B cell (primary cell): ENCODE data around the gene RASSF3. TPM values are rescaled to one million over a fixed set of nuclear protein-coding genes. Genes with fewer than 3 reads are reported as not detected.
A peak's percentile ranks its signal among the peaks of the same experiment; 100 is the strongest.

Experiments
- ATAC-seq: fragments of 200-7000 bp; cut with Tn5 transposase; one replicate; pipeline ENCODE4 v1.10.0; 2021; ENCODE audit warnings: low read depth, mild to moderate bottlenecking, moderate number of reproducible peaks, moderate library complexity
- CTCF ChIA-PET: fragments of 350-600 bp; sonication (Branson Sonifier 250); formaldehyde crosslinking; loops from one replicate; lab custom pipeline; 2021; ENCODE audit warnings: antibody characterized with exemption, inconsistent platforms; lab: Charles Lee
- POLR2A ChIA-PET: fragments of 350-600 bp; sonication (Branson Sonifier 250); formaldehyde crosslinking; loops from one replicate; lab custom pipeline; 2021; ENCODE audit warnings: antibody characterized with exemption; lab: Charles Lee
- DNase-seq: peaks from one replicate; pipeline ENCODE4 v3.0.0; 2013
- H2AFZ ChIP-seq: 2 replicates; pipeline ENCODE4 v1.6.1; 2012; ENCODE audit warnings: mild to moderate bottlenecking, low read depth, low read length; ENCODE audit not compliant: insufficient read depth, poor library complexity, severe bottlenecking
- H3K27ac ChIP-seq, 2 donors: 1 replicate in 1 of 2; 2 replicates in 1 of 2; pipeline ENCODE4 v1.5.1; 2012 to 2013; ENCODE audit warnings: low read length in 2 of 2, mild to moderate bottlenecking in 2 of 2, moderate library complexity in 1 of 2
- H3K27me3 ChIP-seq, 4 experiments: fragments of 200-600 bp in 1 of 4; sonication (generic) in 1 of 4; replicated peaks in 1 of 4; 1 replicate in 2 of 4; 2 replicates in 2 of 4; pipeline versions ENCODE4 v1.6.1 to v1.7.0; 2013 to 2016; ENCODE audit warnings: low read length in 3 of 4, mild to moderate bottlenecking in 2 of 4, mixed read lengths in 1 of 4, moderate library complexity in 1 of 4; ENCODE audit not compliant: insufficient read depth in 4 of 4, control insufficient read depth in 3 of 4; ENCODE audit errors: control extremely low read depth in 1 of 4
- H3K36me3 ChIP-seq, 2 experiments: replicated peaks in 1 of 2; 1 replicate in 1 of 2; 2 replicates in 1 of 2; pipeline versions ENCODE4 v1.6.1 to v1.7.1; 2013; ENCODE audit warnings: low read length in 1 of 2; ENCODE audit not compliant: insufficient read depth in 2 of 2, control insufficient read depth in 1 of 2; ENCODE audit errors: control extremely low read depth in 1 of 2, extremely low read depth in 1 of 2
- H3K4me1 ChIP-seq, 2 donors: fragments of 200-600 bp in 1 of 2; sonication (generic) in 1 of 2; 1 replicate in 1 of 2; 2 replicates in 1 of 2; pipeline versions ENCODE4 v1.5.1 to v1.6.1; 2013 to 2017; ENCODE audit warnings: low read length in 2 of 2; ENCODE audit not compliant: control insufficient read depth in 2 of 2, insufficient read depth in 2 of 2
- H3K4me2 ChIP-seq: replicated peaks from 2 replicates; pipeline ENCODE3; 2012; ENCODE audit warnings: mild to moderate bottlenecking, low read depth, low read length; ENCODE audit not compliant: poor library complexity, severe bottlenecking
- H3K4me3 ChIP-seq, 5 experiments: fragments of 200-600 bp in 1 of 5; sonication (generic) in 1 of 5; 1 replicate in 3 of 5; 2 replicates in 2 of 5; pipeline versions ENCODE4 v1.5.1 to v1.7.0; 2011 to 2016; ENCODE audit warnings: low read length in 4 of 5, mild to moderate bottlenecking in 4 of 5, low read depth in 2 of 5, control low read depth in 1 of 5, moderate library complexity in 1 of 5; ENCODE audit not compliant: insufficient read depth in 1 of 5; ENCODE audit errors: control extremely low read depth in 1 of 5, extremely low read depth in 1 of 5
- H3K79me2 ChIP-seq: fragments of 200-600 bp; sonication (generic); one replicate; pipeline ENCODE4 v1.6.0; 2016; ENCODE audit warnings: low read length; ENCODE audit not compliant: control insufficient read depth, insufficient read depth
- H3K9ac ChIP-seq: fragments of 200-600 bp; sonication (generic); 2 replicates; pipeline ENCODE4 v1.6.1; 2017; ENCODE audit warnings: mild to moderate bottlenecking, low read length, moderate library complexity
- H3K9me3 ChIP-seq, 3 donors: one replicate each; pipeline versions ENCODE4 v1.6.1 to v1.7.1; 2013; ENCODE audit warnings: low read length in 2 of 3; ENCODE audit not compliant: control insufficient read depth in 2 of 3, insufficient read depth in 1 of 3; ENCODE audit errors: control extremely low read depth in 1 of 3
- H4K20me1 ChIP-seq: 2 replicates; pipeline ENCODE4 v1.6.0; 2012; ENCODE audit warnings: mild to moderate bottlenecking, low read length; ENCODE audit not compliant: insufficient read depth, control insufficient read depth, poor library complexity, severe bottlenecking
- H3K27ac Mint-ChIP-seq: one replicate; pipeline ENCODE4 v1.8.0; 2021; ENCODE audit warnings: mixed read lengths
- H3K27me3 Mint-ChIP-seq: one replicate; pipeline ENCODE4 v1.8.0; 2021; ENCODE audit warnings: mixed read lengths
- H3K4me1 Mint-ChIP-seq: one replicate; pipeline ENCODE4 v1.8.0; 2021; ENCODE audit warnings: mixed read lengths
- H3K4me3 Mint-ChIP-seq: one replicate; pipeline ENCODE4 v1.8.0; 2021; ENCODE audit warnings: mixed read lengths
- H3K9me3 Mint-ChIP-seq: one replicate; pipeline ENCODE4 v1.8.0; 2022; ENCODE audit warnings: mixed read lengths; ENCODE audit not compliant: insufficient read depth
- CTCF ChIP-seq: fragments of 200-600 bp; IDR thresholded peaks from one replicate; pipeline ENCODE4 v1.8.0; 2022; ENCODE audit warnings: antibody characterized with exemption, mild to moderate bottlenecking
- EZH2 ChIP-seq: IDR thresholded peaks from 2 replicates; pipeline ENCODE4 v1.6.1; 2012; ENCODE audit warnings: borderline replicate concordance, low read depth, mild to moderate bottlenecking, moderate library complexity, low read length; ENCODE audit not compliant: insufficient read depth, poor library complexity, severe bottlenecking
- WGBS: methylation state at CpG from one replicate; pipeline ENCODE4 v1.1.5; 2013; ENCODE audit warnings: missing lambda C conversion rate; ENCODE audit not compliant: insufficient coverage; 5-methylcytosine and 5-hydroxymethylcytosine counted together
- intact Hi-C: fragments of 100-400 bp; cut with micrococcal nuclease; formaldehyde crosslinking; loops from one replicate; pipeline ENCODE4 v1.10.0; 2022
- polyA plus RNA-seq: library from polyadenylated mRNA; depleted of rRNA; stranded (reverse); fragments of >200 nt; gene quantifications from 2 replicates; pipeline ENCODE4 v1.2.3, GENCODE V29; 2012
- total RNA-seq, 2 donors: library from RNA; stranded (reverse); fragments of 120-200 nt in 1 of 2; gene quantifications; 1 replicate in 1 of 2; 2 replicates in 1 of 2; pipeline versions ENCODE4 v1.2.3 to v1.2.4, GENCODE V29; 2013 to 2022

Gene RASSF3
- total and polyA plus RNA-seq, 2 donors (not counting 1 experiment from before 2014, with no cell fraction given): 25.8 to 104 TPM

GRCh38 chr12:64610660-64611340 is 505 bp downstream of the RASSF3 start:
- H3K79me2 ChIP-seq: peaks cover 53% of the 10 kb centered on the region
- H2AFZ ChIP-seq: peak overlapping the region; percentile 78
- DNase-seq: peak; percentile 86
- peak overlapping the region; percentile 85 to 98 (median 94) for H3K4me3 ChIP-seq
- no peaks in the 10 kb centered on the region for H3K27me3 ChIP-seq
- H3K27ac ChIP-seq: peak overlapping the region; percentile 83 to 89
- H4K20me1 ChIP-seq: peaks cover 6% of the 10 kb centered on the region
- intact Hi-C loops: loop anchor here (1.0 to 5.0 kb wide), 7 partner anchors 9 to 388 kb away; partner anchors contain the start of genes GNS, KICS2, TBK1 and XPOT
- ChIA-PET POLR2A (interaction anchor here (0.9 to 1.8 kb wide), 8 partner anchors 10 to 558 kb away, joined by 3 to 27 read pairs (median 6); partner anchors contain the start of gene LEMD3), CTCF (interaction anchor here (0.7 to 6.5 kb wide), 12 partner anchors 9 to 86 kb away, joined by 3 to 70 read pairs (median 5); no protein-coding TSS in a partner anchor)
- Mint-ChIP-seq H3K9me3 (no peaks in the 10 kb centered on the region), H3K27me3 (no peaks in the 10 kb centered on the region), H3K27ac (peak overlapping the region; percentile 99), H3K4me1 (peaks cover 43% of the 10 kb centered on the region), H3K4me3 (peak overlapping the region; percentile 99)
- peak overlapping the region; percentile 86 for H3K9ac ChIP-seq
- no peak for TF ChIP-seq CTCF
- no peak for TF ChIP-seq EZH2
- H3K4me2 ChIP-seq: peak overlapping the region; percentile 78
- H3K36me3 ChIP-seq: peaks cover 0 to 4% of the 10 kb centered on the region in 2 experiments
- under 1% methylated on average over 54 of the region's 60 CpGs for WGBS
- peaks cover 39 to 43% of the 10 kb centered on the region in 2 donors for H3K4me1 ChIP-seq
- H3K9me3 ChIP-seq: no peaks in the 10 kb centered on the region
- ATAC-seq: peak; percentile 60
